ENCODE results near the gene TEKT2.
A peak's percentile ranks its signal among the peaks of the same experiment; 100 is the strongest.

The TEKT2 gene

DNA sequence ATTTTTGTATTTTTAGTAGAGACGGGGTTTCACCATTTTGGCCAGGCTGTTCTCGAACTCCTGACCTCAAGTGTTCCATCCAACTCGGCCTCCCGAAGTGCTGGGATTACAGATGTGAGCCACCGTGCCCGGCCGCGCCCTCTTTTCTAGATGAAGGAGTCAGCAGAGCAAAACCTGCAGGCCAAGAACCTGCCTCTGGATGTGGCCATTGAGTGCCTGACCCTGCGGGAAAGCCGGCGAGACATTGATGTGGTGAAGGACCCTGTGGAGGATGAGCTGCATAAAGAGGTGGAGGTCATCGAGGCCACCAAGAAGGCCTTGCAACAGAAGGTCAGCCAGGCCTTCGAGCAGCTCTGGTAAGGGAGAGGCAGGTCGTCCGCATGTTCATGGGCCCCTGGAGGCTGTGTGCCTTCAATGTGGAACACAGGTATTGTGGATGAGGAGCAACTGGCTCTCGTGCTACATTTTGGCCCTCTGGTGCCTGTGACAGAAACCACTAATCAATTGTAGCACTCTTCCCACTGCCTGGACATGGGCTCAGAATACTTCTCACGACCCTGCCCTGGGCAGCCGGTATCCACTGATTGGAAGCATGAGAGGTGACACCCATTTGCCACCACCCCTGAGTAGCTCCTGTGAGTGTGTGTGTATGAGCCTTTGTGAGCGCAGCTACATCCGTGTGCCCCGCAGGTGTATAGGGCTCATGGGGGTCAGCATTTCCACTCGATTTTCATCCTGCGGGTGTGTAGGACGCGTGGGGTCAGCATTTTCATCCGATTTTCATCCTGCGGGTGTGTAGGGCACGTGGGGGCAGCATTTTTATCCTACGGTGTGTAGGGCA, 2.0 kb downstream of the TEKT2 start:
- TF ChIP-seq, protein P1, sequence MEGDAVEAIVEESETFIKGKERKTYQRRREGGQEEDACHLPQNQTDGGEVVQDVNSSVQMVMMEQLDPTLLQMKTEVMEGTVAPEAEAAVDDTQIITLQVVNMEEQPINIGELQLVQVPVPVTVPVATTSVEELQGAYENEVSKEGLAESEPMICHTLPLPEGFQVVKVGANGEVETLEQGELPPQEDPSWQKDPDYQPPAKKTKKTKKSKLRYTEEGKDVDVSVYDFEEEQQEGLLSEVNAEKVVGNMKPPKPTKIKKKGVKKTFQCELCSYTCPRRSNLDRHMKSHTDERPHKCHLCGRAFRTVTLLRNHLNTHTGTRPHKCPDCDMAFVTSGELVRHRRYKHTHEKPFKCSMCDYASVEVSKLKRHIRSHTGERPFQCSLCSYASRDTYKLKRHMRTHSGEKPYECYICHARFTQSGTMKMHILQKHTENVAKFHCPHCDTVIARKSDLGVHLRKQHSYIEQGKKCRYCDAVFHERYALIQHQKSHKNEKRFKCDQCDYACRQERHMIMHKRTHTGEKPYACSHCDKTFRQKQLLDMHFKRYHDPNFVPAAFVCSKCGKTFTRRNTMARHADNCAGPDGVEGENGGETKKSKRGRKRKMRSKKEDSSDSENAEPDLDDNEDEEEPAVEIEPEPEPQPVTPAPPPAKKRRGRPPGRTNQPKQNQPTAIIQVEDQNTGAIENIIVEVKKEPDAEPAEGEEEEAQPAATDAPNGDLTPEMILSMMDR (IDR thresholded peaks at IDR 0.05; ENCODE audit: low read depth, low read length, missing control alignments): no peak
- H3K4me3 ChIP-seq (ENCODE audit: low read depth, low read length): no peak overlapping the region
- in situ Hi-C loops (cut with HindIII; ENCODE audit: low sequenced_read_pairs): no loop called here
- no peak for DNase-seq (ENCODE audit: low read depth)

- in situ Hi-C loops (cut with HindIII; ENCODE audit: low sequenced_read_pairs): no loop called here
- DNase-seq (ENCODE audit: low read depth): no peak
- no peak overlapping the region for H3K4me3 ChIP-seq (ENCODE audit: low read depth, low read length)
- TF ChIP-seq, protein P1 (IDR thresholded peaks at IDR 0.05; ENCODE audit: low read depth, low read length, missing control alignments): no peak
Observed at GRCh38 chr1:36086529-36087232, 2.8 kb downstream of the TEKT2 start.

DNA sequence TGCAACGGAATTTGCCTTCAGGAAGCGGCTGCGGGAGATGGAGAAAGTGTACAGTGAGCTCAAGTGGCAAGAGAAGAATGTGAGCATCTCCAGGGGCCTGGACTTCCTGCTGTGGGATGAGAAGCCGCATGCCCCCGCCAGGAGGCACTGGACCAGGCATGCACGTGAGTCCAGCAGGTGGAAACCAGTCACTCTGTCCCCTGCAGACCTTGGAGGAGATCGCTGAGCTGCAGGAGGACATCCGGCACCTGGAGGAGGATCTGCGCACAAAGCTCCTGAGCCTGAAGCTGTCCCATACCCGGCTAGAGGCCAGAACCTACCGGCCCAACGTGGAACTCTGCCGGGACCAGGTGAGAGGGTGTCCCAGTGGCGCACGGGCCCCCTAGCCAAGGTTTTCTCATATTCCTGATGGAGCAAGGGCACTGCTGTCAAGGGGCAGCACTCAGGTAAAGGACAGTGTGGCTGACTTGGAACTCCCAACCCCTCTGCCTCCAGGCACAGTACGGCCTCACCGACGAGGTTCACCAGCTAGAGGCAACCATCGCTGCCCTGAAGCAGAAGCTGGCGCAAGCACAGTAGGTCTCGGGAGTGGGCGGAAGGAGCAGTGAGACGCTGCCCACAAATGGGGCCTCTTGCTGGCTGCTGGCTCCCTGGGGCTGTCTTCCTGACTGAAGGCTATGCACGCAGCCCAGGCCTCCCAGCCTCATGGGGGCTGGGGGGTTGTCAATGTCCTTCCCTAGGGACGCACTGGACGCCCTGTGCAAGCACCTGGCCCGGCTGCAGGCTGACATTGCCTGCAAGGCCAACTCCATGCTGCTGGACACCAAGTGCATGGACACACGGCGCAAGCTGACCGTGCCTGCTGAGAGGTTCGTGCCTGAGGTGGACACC, 3.6 kb downstream of the TEKT2 start:
- TF ChIP-seq, protein P1 (IDR thresholded peaks at IDR 0.05; ENCODE audit: low read depth, low read length, missing control alignments): no peak
- in situ Hi-C loops (cut with HindIII; ENCODE audit: low sequenced_read_pairs): no loop called here
- DNase-seq (ENCODE audit: low read depth): no peak
- no peak overlapping the region for H3K4me3 ChIP-seq (ENCODE audit: low read depth, low read length)

GRCh38 chr1:36088265-36088576, 4.3 kb downstream of the TEKT2 start:
- in situ Hi-C loops (cut with HindIII; ENCODE audit: low sequenced_read_pairs): no loop called here
- DNase-seq (ENCODE audit: low read depth): no peak
- H3K4me3 ChIP-seq (ENCODE audit: low read depth, low read length): peak overlapping the region; percentile 61
- TF ChIP-seq, protein P1 (IDR thresholded peaks at IDR 0.05; ENCODE audit: low read depth, low read length, missing control alignments): no peak

DNA sequence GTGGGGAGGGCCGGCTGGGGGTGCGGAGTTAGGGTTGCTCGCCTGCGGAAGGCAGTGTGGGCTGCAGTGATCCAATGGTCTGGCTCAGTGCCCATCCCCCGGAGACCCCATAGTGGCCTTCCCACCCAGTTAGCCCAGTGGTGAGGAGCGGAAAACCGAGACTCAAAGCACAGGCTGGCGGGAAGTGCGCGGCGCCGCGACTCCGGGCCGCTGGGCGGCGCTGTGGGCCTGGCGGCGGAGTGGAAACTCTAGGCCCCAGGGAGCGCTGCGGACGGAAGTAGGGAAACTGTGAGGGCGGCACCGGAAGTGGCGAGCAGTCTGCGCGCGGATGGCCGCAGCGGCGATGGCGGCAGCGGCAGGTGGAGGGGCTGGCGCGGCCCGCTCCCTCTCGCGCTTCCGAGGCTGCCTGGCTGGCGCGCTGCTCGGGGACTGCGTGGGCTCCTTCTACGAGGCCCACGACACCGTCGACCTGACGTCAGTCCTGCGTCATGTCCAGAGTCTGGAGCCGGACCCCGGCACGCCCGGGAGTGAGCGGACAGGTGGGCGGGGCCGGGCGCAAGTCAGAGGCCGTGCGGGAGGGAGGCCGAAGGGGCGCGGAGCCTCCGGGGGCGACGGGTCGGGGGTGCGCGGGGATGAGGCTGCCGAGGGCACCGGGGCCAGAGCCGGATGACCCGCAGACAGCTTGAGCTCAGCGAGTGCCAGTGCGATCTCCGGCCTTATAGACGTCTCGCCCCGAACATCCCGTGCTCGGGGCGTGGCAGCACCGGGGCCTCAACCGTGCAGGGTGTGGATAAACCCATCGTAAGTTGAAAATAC, 4.9 kb downstream of the TEKT2 start, which contains the start of gene ADPRS:
Gene ADPRS (plus strand): TSS at position 316 of the 816 bp plus-strand sequence. CDS start 13 bp downstream, at position 329.
- peak; percentile 72 for DNase-seq (ENCODE audit: low read depth)
- in situ Hi-C loops (cut with HindIII; ENCODE audit: low sequenced_read_pairs): no loop called here
- TF ChIP-seq, protein P1 (IDR thresholded peaks at IDR 0.05; ENCODE audit: low read depth, low read length, missing control alignments): peak; percentile 96

More for the DNA sequence above, 4.9 kb downstream of the TEKT2 start, which contains the start of gene ADPRS:
- H3K4me3 ChIP-seq (ENCODE audit: low read depth, low read length): peak within 1 kb of the TSS; percentile 61
